Measurements from ENCODE around the gene RABGAP1L.

DNA sequence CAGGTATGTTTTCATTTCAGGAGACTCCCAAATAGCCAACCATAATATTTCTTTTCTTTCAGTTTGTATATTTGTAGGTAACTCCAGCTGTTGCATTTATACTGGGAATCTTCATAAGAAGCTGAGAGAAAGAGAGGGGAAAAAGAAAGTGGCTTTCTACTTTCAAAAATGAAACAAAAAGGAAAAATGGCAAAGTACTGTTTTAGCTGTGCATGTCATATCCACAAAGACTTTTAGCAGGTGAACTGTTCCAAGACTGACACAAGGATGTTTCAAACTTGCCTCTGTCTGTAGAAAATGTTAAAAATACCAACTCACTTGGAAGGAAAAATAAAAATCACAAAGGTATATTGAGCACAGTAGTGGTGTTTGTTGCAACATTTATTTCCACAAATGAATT, 798.5 kb downstream of the RABGAP1L start:
- TF ChIP-seq, protein P1, sequence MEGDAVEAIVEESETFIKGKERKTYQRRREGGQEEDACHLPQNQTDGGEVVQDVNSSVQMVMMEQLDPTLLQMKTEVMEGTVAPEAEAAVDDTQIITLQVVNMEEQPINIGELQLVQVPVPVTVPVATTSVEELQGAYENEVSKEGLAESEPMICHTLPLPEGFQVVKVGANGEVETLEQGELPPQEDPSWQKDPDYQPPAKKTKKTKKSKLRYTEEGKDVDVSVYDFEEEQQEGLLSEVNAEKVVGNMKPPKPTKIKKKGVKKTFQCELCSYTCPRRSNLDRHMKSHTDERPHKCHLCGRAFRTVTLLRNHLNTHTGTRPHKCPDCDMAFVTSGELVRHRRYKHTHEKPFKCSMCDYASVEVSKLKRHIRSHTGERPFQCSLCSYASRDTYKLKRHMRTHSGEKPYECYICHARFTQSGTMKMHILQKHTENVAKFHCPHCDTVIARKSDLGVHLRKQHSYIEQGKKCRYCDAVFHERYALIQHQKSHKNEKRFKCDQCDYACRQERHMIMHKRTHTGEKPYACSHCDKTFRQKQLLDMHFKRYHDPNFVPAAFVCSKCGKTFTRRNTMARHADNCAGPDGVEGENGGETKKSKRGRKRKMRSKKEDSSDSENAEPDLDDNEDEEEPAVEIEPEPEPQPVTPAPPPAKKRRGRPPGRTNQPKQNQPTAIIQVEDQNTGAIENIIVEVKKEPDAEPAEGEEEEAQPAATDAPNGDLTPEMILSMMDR (IDR thresholded peaks at IDR 0.05 in 2 of 3, conservative IDR thresholded peaks at IDR 0.05 in 1 of 3; ENCODE audit: control insufficient read depth in 2 of 3, extremely low read depth in 1 of 3, insufficient read depth in 1 of 3, low read depth in 3 of 3, low read length in 3 of 3): no peak
- TF ChIP-seq JUND (IDR thresholded peaks at IDR 0.05; ENCODE audit: low read depth, low read length) (no peak), LARP7 (IDR thresholded peaks at IDR 0.05) (no peak), EGR1 (IDR thresholded peaks at IDR 0.05; ENCODE audit: borderline replicate concordance in 1 of 2, low read depth in 2 of 2, low read length in 2 of 2) (no peak)

Data from GM12878 (cell line).